DMS153 treated with DMSO at 0.1 percent for 48 hours (cell line): Measurements from ENCODE around the gene PPP1R10.

Experiments
- DNase-seq: peaks from one replicate; lab custom pipeline; 2025; ENCODE audit not compliant: unreplicated experiment; lab: John Stamatoyannopoulos, UW

PPP1R10 gene

DNA sequence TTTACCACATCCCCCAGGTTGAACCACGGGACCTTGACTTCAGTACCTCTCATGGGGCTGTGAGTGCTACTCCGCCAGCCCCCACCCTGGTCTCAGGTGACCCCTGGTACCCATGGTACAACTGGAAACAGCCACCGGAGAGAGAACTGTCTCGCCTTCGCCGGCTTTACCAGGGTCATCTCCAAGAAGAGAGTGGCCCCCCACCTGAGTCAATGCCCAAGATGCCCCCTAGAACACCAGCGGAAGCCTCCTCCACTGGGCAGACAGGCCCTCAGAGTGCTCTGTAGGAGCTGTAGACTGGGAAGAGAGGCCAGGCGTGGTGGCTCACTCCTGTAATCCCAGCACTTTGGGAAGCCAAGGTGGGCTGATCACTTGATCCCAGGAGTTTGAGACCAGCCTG, 8.5 kb upstream of the PPP1R10 start:
- DNase-seq = no peak

DNA sequence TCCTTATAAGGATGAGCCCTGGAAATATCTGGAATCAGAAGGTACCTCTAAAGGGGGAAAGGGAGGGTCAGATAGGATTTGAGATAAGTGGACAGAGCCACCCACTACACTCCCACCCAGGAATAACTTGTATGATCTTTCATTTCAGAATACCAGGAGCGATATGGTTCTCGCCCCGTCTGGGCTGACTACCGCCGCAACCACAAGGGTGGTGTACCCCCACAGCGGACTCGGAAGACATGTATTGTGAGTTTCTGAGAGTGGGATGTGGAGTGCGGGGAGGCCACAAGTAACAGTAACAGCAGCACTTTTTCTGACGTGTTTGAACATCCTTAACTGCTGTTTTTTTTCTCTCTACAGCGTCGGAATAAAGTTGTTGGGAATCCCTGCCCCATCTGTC, 2.5 kb upstream of the PPP1R10 start:
- DNase-seq = no peak

DNA sequence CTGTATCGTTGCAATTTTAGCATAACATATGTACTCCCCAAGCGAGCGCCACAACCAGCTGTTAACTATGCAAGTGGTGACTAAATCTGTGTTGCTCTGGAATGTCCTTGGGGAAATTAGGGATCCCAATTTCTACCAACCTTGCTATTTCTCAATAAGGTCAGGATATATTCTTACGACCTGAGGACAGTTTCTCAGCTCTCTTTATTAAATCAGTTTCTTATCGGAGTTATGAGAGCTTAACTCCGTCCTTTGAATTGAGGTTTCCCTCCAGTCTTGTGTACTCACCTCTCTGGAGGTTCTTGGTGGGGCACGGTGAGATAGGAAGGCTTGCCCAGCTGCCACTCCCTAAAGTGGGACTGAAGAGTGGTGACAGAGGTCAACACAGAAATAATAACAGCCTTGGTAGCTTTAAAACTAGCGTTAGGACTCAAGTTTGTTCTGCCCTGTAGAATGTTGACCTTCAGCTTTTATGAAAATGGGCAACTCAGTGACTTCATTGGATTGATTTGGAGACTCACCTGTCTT, 1.3 kb upstream of the PPP1R10 start:
- no peak for DNase-seq

DNA sequence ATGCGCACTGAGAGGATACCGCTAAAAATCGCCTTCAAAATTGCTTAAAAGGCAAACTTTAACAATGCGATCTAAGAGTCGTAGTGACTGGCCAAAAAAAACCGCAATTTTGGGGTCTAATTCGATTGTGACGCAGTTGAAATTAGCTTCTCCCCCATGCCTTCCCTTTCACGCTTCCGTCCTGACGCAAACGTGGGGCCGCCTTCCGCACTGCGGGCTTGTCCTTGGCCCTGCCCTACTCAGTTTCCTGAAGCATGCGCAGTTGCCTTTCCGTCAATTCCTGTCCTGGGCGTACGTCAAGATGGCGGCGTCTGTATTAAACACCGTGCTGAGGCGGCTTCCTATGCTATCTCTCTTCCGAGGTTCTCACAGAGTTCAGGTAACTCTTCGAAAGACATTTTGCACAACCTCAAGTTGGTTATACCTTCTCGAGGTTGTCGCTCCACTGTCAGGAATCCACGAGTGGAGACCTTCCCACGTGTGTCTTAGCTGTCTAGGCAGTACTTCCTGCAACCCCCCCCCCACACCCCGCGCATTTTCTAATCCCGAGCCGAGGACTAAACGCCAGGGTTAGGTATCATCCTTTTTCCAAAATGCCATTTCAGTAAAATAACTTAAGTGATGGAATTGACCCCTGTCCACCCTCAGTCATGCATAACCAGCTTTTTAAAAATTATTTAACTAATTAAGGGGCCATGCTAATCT, 674 bp upstream of the PPP1R10 start, which contains the start of gene MRPS18B:
MRPS18B (plus strand) TSS at position 276 of the 705 bp plus-strand sequence; CDS start at position 302, 26 bp downstream.
- DNase-seq = peak; percentile 98

DNA sequence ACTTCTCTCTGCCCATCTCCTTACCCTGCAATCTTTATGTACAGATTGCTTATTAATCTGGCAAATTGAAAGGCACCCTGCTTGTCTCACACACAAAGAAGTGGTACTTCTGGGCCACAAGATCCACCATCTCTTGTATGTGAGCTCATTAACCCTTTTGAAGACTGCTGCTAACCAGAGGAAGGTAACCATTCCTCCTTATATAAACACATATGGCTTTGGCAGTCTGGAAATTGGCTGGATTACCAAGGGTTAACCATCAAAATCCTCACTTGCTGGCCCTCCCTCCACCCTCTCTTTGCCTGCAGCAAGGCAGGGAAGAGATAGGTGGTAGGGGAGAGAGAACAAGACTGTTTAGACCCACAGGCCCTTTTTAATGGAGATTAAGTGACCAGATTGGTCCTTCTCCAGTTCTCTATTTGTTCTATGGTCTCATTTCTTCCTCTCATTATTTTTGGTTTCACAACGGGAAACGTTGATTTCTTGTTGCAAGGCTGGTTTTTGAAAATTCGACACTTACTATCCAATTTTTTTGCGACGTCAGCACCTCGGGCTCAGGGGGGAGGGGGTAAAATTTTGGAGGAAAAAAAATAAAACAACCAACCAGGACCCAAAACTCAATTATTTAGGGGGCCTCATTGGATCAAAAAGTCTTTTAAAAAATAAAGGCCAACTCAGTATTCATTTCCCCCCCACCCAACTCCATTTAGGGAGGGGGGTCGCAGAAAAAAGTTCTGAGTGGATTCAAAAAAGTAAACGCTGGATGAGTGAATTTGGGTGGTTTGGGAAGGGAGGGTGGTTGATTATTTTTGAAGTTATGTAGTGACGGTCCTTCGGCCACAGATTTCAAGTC, 859 bp downstream of the PPP1R10 start:
- DNase-seq = peak; percentile 53

DNA sequence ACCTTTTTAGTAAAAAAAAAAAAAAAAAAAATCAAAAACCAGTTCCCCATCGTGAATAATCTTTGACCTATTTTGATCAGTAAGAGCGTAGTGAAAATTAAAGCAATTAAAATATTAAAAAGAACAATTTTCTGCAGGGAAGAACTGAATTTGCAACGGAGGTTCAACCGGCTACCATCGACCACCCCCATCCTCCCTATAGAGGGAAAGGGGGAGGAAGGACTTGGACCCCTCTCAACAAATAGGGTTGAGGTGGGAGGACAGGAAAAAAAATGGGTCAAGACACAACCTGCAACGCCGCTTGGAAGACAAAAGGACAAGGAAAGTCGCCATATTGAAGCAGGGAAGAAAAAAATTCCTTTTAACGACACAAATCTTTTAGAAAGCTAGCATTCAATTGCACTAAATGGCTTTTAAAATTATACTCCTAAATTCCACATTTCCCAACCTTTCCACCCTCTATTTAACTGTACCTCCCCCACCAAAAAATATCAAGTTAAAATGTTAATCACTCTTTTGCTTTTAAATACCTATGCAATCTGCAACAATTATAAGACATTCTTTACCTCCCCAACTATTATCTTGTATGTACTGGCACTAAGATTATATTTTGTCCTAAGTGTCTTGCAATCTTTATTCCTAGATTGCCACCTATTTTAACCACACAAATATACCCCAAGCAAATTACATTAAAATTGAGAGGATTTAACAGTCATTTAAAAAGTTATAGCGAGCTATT, 1.7 kb downstream of the PPP1R10 start:
- peak; percentile 65 for DNase-seq

DNA sequence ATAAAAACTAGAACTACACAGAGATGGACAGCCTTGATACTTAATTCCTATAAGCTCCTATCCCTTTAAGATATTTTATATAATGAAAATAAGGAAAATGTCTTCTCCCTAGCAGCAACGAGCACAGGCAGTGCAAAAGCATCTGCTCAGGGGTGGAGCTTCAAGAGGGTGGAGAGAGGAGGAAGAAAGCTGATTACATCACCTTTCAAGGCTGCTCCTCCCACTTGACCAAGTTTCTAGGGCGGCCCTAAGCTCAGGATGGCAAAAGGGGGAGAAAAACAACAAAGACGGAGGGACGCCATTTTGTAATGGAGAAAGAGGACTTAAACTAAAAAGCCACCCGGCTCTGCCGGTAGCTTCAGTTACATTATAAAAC, 2.2 kb downstream of the PPP1R10 start:
- peak; percentile 86 for DNase-seq

DNA sequence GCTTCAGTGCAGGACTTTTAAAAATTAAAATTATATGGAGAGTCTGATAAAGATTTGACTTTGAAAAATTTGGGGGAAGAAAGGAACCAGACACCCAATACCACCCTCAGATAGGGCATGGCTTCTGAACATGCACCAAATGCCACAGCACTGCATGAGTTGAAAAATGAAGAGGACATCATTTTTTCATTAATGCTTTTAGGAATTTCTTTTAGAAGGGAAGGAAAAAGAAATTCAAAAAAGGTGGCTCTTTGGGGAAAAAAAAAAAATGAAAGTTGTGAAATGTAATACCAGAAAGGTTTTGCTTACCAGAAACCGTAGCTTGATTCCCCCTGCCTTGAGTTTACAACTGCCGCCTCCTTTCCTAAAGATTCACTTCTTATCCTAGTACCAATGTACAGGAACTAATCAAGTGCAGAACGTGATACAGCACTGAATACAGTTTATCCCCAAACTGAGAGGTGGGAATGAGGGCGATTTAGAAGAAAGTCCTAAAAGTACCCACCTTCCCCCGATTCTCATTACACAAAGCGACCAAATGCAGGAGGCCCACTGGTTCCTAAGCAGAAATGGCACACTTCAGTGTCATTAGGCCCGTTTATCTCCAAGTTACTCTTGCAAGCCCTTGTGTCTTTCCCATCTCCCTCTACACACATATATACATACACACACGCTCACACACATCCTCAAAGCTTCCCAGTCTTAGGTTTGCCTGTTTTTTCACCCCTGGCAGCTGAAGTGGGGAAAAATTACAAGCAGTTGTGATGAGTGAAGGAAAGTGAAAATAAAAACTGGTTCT, 2.8 kb downstream of the PPP1R10 start:
- DNase-seq = peak; percentile 52

DNA sequence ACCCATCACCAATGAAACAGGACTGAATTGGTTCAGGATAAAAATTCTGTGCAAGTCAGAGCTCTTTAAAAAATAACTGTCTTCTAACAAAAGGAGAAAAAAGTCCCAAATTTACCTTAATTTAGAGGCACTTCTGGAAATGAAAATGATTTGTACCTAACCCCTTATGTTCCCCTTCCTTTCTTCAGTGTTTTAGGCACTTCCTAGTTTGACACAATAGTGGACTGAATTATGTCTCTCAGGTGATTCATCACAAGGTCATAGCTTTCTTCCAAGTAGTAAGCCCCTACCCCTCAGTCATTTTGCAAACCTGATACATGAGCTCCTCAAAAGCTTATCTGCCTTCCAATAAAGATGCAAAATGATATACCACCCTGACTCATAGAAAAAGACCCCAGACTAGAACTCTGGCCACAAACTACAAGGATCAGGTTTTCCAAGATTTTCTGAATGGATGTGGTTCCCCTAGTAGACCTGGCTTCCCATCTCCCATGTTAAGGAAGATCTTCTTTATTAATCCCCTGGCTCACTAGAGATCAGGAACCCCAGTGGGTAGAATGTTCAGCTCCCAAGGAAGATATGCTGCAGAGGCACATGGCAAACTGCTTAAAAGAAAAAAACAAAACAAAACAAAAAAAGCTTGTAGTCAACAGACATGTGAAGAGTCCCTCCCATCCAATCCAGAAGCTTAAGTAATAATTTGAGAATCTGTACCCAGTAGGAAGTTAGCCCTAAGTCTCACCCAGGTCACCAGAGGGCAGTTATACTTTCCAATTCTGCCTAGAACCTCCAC, 3.6 kb downstream of the PPP1R10 start:
- no peak for DNase-seq

DNA sequence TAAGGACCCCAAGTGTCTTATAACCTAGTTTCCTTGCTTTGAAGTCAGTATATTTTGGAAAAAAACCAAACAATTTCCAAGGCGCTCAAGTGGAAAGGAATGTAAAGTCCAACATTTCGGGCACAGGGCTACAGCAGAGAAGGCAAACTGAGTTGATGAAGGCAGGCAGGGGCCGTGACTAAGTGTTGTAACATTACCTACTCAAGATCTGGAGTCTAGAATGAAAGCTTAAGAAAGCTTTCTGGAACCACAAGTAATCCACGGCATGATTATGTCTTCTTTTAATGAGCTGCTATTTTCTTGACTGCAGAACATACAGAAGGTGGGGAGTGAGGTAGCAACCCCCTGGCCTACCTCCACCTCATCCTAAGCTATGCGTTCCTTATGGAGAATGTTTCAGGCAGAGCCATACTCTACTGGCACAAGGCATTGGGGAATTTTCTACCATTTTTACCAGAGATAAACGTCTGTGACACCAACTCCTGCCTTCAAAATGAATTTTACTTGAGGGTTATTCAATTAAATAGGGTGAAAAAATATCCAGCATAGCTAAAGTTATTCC, 4.3 kb downstream of the PPP1R10 start:
- no peak for DNase-seq

DNA sequence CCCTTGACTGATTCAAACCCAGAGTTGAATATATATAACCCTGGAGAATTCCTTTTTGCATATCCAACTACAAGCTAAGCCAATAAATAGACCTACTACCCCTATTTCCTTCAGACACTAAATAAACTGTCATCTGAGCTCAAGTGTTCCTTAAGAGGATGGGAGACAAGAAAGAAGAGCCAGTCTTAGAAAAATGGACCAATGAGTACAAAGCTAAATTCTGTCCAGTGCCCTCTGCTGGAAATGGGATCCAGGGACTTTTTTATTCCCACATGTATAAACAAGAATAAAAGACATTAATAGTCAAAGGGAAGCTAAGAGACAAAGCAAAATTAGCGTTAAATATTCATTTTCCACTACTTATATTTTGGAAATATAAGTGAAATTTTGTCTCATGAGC, 4.8 kb downstream of the PPP1R10 start:
- DNase-seq = no peak

DNA sequence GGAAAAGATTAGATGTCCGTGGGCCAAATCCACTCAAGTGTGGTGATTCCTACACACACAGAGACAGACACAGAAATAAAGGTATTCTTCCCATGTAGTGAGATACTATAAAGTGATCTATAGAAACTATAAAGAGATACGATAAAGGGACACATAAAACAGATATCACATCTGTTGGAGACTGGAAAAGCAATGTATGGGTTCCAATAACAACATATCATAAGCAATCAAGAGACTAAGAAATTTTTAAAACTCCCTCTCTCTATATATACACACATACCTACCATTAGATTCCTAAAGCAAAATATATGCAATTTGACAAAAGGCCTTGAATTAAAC, 5.2 kb downstream of the PPP1R10 start:
- no peak for DNase-seq

DNA sequence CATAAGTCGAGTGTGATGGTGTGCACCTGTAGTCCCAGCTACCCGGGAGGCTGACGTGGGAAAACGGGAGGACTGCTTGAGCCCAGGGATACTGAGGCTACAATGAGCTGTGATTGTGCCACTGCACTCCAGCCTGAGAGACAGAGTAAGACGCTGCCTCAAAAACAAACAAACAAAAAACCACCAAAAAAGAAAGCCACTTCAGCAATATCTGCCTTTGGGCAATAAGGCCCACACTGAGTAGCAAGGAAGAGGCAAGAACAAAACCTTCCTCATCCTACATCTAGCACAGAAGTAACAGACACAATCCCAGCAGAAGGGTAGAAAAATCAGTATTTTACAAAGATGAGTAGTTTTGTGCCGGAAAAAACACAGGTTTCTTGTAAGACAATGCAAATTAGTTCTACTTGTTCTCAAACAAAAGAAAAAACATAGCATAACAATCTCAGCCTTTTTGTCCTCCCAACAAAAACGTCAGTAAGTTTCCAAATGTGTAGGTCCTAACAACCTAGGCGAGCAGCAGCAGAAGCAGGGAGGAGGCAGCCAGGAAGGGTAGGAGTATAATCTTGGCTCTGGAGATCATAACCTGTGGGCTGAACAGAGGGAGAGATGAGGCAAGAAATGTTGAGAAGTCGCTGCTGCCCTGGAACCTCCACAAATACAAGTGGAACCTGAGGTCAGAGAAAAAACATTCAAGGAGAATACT, 5.7 kb downstream of the PPP1R10 start:
- no peak for DNase-seq

DNA sequence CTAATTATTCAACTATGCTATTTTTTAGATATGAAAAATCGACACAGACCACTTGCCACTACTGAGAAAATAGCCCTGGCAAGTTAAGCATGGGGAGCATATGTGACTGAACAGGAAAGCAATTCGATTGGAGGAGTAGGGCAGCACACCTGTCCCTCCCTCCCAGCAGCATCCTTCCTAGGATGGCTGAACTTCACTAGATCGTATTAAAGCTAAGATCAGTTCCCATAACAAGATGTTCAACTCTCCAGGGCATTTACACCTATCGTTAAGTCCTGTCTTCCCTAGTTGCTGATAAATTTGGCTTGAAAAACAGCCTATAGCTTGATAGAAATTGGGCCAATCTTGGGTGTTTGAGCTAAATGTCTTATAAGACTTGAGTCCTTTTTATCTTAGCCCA, 7.0 kb downstream of the PPP1R10 start:
- no peak for DNase-seq

DNA sequence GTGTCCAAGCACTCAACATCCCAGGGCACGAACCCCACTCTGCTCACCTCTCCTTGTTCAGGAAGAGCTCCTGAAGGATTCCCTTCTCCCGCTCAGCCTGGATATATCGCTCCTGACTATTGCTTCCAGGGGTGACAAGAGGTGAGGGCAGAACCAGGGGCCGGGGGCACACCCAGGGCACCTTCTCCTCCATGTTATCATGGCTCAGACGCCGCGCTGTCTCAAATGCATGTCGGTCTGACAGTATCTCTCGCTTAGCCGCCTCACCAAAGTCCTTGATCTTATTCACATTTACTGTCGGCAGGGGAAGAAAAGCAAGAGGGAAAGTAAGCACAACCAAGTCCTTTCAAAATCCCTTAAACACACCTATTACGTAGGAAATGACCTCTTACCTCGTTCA, 13.1 kb downstream of the PPP1R10 start:
- no peak for DNase-seq

DNA sequence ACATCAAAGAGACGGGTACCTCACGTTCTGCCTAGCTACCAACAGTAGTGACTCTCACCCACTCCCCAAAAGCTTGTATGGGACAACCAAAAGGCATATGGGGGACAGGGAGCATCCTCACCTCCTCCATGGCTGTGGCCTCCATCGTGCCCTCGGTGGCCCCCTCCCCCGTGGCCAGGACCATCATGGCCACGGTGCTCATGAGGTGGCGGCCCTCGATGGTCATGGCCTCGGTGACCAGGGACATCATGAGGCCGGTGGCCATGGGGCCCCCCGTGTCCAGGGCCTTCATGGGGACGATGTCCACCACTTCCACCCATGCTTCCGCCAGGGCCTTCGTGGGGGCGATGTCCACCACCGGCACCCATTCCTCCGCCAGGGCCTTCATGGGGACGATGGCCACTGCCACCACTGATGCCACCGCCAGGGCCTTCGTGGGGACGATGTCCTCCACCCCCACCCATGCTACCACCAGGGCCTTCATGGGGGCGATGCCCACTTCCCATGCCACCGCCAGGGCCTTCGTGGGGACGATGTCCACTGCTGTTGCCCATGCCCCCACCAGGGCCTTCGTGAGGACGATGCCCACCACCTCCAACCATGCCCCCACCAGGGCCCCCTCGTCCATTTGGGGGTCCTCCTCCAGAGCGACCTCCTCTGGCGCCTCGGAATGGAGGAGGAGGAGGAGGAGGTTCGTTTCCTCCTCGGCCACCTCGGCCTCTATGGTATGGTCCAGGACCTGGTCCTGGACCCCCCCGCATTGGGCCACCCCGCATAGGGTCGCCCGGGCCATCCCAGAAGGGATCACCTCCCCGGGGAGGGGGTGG, 15.0 kb downstream of the PPP1R10 start:
- no peak for DNase-seq

DNA sequence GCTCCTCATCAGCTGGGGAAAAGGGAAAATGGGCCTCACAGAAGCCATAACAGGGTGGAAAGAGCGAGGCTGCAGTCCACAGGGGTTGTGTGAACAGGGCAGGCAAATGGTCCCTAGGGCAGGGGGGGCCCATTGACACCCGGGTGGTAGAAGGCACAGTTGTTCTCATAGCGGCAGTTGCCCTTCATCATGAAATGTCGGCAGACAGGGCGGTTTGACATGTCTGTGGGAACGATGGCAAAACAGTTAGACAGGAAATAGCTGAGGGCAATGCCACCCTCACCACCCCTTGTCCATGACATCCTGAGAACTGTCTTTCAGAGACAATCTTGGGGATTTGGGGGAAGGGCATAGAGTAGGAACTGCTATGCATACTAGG, 15.6 kb downstream of the PPP1R10 start:
- DNase-seq = no peak

DNA sequence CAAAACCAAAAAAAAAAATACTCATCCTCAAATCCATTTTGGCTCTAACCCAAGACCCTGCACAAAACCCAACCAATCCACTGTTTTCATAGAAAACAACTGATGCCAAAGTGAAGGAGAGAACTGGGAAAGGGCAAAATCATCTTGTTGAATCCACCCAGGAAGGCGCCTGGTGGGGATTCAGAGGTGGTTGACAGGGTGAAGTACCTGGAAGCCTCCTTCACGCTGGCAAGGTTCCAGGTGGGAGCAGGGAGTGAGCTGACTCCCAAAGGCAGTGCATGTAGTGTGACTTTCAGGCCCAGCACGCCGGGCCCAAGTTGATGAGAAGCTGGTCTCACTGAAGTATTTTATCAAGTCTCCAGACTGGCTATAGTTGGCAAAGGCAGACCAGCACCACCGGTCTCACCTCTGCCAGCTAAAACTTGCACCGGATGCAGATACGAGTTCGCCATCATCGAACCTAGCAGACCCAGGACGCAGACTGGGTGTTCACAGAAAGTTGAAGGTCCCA, 16.5 kb downstream of the PPP1R10 start:
- no peak for DNase-seq
